SK-N-SH (cell line): Measurements from ENCODE around the gene BSCL2. TPM values are rescaled to one million over a fixed set of nuclear protein-coding genes. Genes with fewer than 3 reads are reported as not detected.

ENCODE experiments used
- CTCF ChIA-PET: fragments of 300-600, 350-600 bp; formaldehyde crosslinking; extraction: SDS; loops from one replicate; lab custom pipeline; 2021; lab: Yijun Ruan, JAX
- POLR2A ChIA-PET: fragments of 350-600 bp; sonication (Branson Sonifier 250); formaldehyde crosslinking; extraction: SDS; loops from one replicate; lab custom pipeline; 2020; ENCODE audit warnings: antibody characterized with exemption, inconsistent platforms; lab: Yijun Ruan, JAX
- DNase-seq: peaks from one replicate; pipeline ENCODE4 v3.0.0; 2012
- H2AFZ ChIP-seq: fragments of 200-600 bp; sonication (generic); 2 replicates; pipeline ENCODE4 v1.8.1; 2016; ENCODE audit warnings: antibody characterized with exemption, mild to moderate bottlenecking, low read depth
- H3F3A ChIP-seq: fragments of 200-600 bp; sonication (generic); replicated peaks from 2 replicates; pipeline ENCODE3; 2016; ENCODE audit warnings: antibody characterized with exemption, mild to moderate bottlenecking; ENCODE audit not compliant: insufficient read depth
- H3K27ac ChIP-seq, 2 experiments: fragments of 200-500 bp in 1 of 2; fragments of 200-600 bp in 1 of 2; sonication (Bioruptor generic) in 1 of 2; sonication (generic), shearing (Covaris generic) in 1 of 2; 2 replicates each; pipeline versions ENCODE4 v1.5.1 to v1.6.1; 2014 to 2016; ENCODE audit warnings: low read depth in 2 of 2, inconsistent platforms in 1 of 2, low read length in 1 of 2, mild to moderate bottlenecking in 1 of 2, mixed read lengths in 1 of 2
- H3K27me3 ChIP-seq: fragments of 200-600 bp; sonication (generic), shearing (Covaris generic); 2 replicates; pipeline ENCODE4 v1.6.1; 2016; ENCODE audit warnings: mixed run types; ENCODE audit not compliant: insufficient read depth
- H3K36me3 ChIP-seq, 2 experiments: fragments of 200-500 bp in 1 of 2; fragments of 200-600 bp in 1 of 2; sonication (Bioruptor generic) in 1 of 2; sonication (generic) in 1 of 2; replicated peaks in 1 of 2; 2 replicates each; pipeline versions ENCODE3 to v1.5.1; 2014 to 2016; ENCODE audit warnings: low read length in 1 of 2, mild to moderate bottlenecking in 1 of 2; ENCODE audit not compliant: insufficient read depth in 2 of 2, control insufficient read depth in 1 of 2
- H3K4me1 ChIP-seq, 2 experiments: fragments of 200-500 bp in 1 of 2; fragments of 200-600 bp in 1 of 2; sonication (Bioruptor generic) in 1 of 2; sonication (generic), shearing (Covaris generic) in 1 of 2; 2 replicates each; pipeline versions ENCODE4 v1.5.1 to v1.6.1; 2014 to 2016; ENCODE audit warnings: low read depth in 1 of 2, low read length in 1 of 2, mixed run types in 1 of 2; ENCODE audit not compliant: insufficient read depth in 2 of 2, control insufficient read depth in 1 of 2
- H3K4me2 ChIP-seq: fragments of 200-600 bp; sonication (generic), shearing (Covaris generic); 2 replicates; pipeline ENCODE4 v1.6.1; 2017; ENCODE audit warnings: mixed run types
- H3K4me3 ChIP-seq, 2 experiments: fragments of 200-500 bp in 1 of 2; fragments of 200-600 bp in 1 of 2; sonication (Bioruptor generic) in 1 of 2; sonication (generic), shearing (Covaris generic) in 1 of 2; 2 replicates each; pipeline versions ENCODE4 v1.5.1 to v1.8.1; 2014 to 2016; ENCODE audit warnings: low read depth in 2 of 2, inconsistent platforms in 1 of 2, low read length in 1 of 2, mild to moderate bottlenecking in 1 of 2, mixed read lengths in 1 of 2, moderate library complexity in 1 of 2
- H3K79me2 ChIP-seq: fragments of 200-600 bp; sonication (generic); 2 replicates; pipeline ENCODE4 v1.8.1; 2017; ENCODE audit warnings: mild to moderate bottlenecking; ENCODE audit not compliant: insufficient read depth
- H3K9ac ChIP-seq: fragments of 200-600 bp; sonication (generic); 2 replicates; pipeline ENCODE4 v1.6.1; 2017; ENCODE audit warnings: mixed run types
- H3K9me2 ChIP-seq: fragments of 200-600 bp; sonication (generic); 2 replicates; pipeline ENCODE4 v1.6.1; 2017; ENCODE audit warnings: mixed run types
- H3K9me3 ChIP-seq: fragments of 200-600 bp; sonication (generic); 2 replicates; pipeline ENCODE4 v1.6.1; 2017; ENCODE audit warnings: mixed run types, mild to moderate bottlenecking, moderate library complexity
- H4K20me1 ChIP-seq: fragments of 200-600 bp; sonication (generic); 2 replicates; pipeline ENCODE4 v1.6.1; 2017; ENCODE audit warnings: mild to moderate bottlenecking, mixed run types; ENCODE audit not compliant: insufficient read depth
- CTCF ChIP-seq: fragments of 200-600 bp; sonication (generic); IDR thresholded peaks from 2 replicates; pipeline ENCODE4 v1.6.1; 2017; ENCODE audit warnings: antibody characterized with exemption, mild to moderate bottlenecking, moderate library complexity
- ELF1 ChIP-seq: IDR thresholded peaks from 2 replicates; pipeline ENCODE4 v1.4.0; 2012
- EP300 ChIP-seq, 2 experiments: IDR thresholded peaks; 2 replicates each; pipeline versions ENCODE4 v1.4.0 to v1.6.1; 2012; ENCODE audit warnings: borderline replicate concordance in 1 of 2, low read depth in 1 of 2, low read length in 1 of 2
- GABPA ChIP-seq: IDR thresholded peaks from 2 replicates; pipeline ENCODE4 v1.4.0; 2012; ENCODE audit warnings: low read depth, mild to moderate bottlenecking
- IRF3 ChIP-seq: fragments of 150-350 bp; IDR thresholded peaks from 2 replicates; pipeline ENCODE4 v1.6.1; 2016; ENCODE audit warnings: mild to moderate bottlenecking, low read depth, low read length
- MEF2A ChIP-seq: IDR thresholded peaks from 2 replicates; pipeline ENCODE4 v1.4.0; 2012; ENCODE audit warnings: low read depth, borderline replicate concordance
- MXI1 ChIP-seq: IDR thresholded peaks from 2 replicates; pipeline ENCODE4 v1.6.1; 2012; ENCODE audit warnings: mild to moderate bottlenecking, low read depth, low read length, improper control_type of control experiment
- NFIC ChIP-seq: IDR thresholded peaks from 2 replicates; pipeline ENCODE4 v1.4.0; 2012; ENCODE audit warnings: borderline replicate concordance
- NRF1 ChIP-seq: IDR thresholded peaks from 2 replicates; pipeline ENCODE4 v1.6.1; 2012; ENCODE audit warnings: low read depth, mild to moderate bottlenecking, low read length
- RAD21 ChIP-seq: IDR thresholded peaks from 2 replicates; pipeline ENCODE4 v1.6.1; 2012; ENCODE audit warnings: mild to moderate bottlenecking, low read length
- RCOR1 ChIP-seq: fragments of 150-350 bp; IDR thresholded peaks from 2 replicates; pipeline ENCODE4 v1.6.1; 2017; ENCODE audit warnings: antibody characterized with exemption, low read length
- REST ChIP-seq: IDR thresholded peaks from 2 replicates; pipeline ENCODE4 v1.6.1; 2012; ENCODE audit warnings: mild to moderate bottlenecking, low read depth, low read length, moderate library complexity
- RFX5 ChIP-seq: IDR thresholded peaks from 2 replicates; pipeline ENCODE4 v1.6.1; 2012; ENCODE audit warnings: mild to moderate bottlenecking, improper control_type of control experiment, low read length
- RXRA ChIP-seq: IDR thresholded peaks from 2 replicates; pipeline ENCODE4 v1.4.0; 2012; ENCODE audit warnings: low read depth, mild to moderate bottlenecking, borderline replicate concordance
- TAF1 ChIP-seq: IDR thresholded peaks from 2 replicates; pipeline ENCODE4 v1.6.1; 2012; ENCODE audit warnings: low read depth, mild to moderate bottlenecking, low read length, moderate library complexity, borderline replicate concordance
- TCF12 ChIP-seq: IDR thresholded peaks from 2 replicates; pipeline ENCODE4 v1.4.0; 2012
- USF2 ChIP-seq: fragments of 150-350 bp; IDR thresholded peaks from 2 replicates; pipeline ENCODE4 v1.6.1; 2017; ENCODE audit warnings: antibody characterized with exemption, low read length, low read depth, borderline replicate concordance
- YY1 ChIP-seq: IDR thresholded peaks from 2 replicates; pipeline ENCODE4 v1.4.0; 2012; ENCODE audit warnings: low read depth, mild to moderate bottlenecking
- ZBTB33 ChIP-seq: IDR thresholded peaks from 2 replicates; pipeline ENCODE4 v1.4.0; 2012; ENCODE audit warnings: low read depth, borderline replicate concordance
- WGBS: methylation state at CpG from one replicate; pipeline ENCODE4 v1.1.6; 2017; ENCODE audit warnings: low lambda C conversion rate; 5-methylcytosine and 5-hydroxymethylcytosine counted together
- polyA plus RNA-seq, 3 experiments: library from polyadenylated mRNA; depleted of rRNA; stranded (reverse); fragments of >200 nt; gene quantifications; 2 replicates each; pipeline ENCODE4 v1.2.3, GENCODE V29; 2012

BSCL2 gene
- polyA plus RNA-seq, 1 of the 3 experiments (the other 2 are of a cell fraction): 81.5 TPM

GRCh38 chr11:62673196-62673525 is 34.1 kb downstream of the BSCL2 start (continued):
- TF ChIP-seq IRF3 (no peak), MXI1 (no peak), NRF1 (no peak), ELF1 (no peak), USF2 (no peak), RXRA (no peak), TCF12 (no peak), RAD21 (no peak), GABPA (no peak)

- Histone ChIP-seq H3F3A (peaks cover 41% of the 10 kb centered on the region), H3K27me3 (no peaks in the 10 kb centered on the region), H3K4me2 (peak within 1 kb of the TSS; percentile 97), H4K20me1 (no peaks in the 10 kb centered on the region), H3K4me1 (peaks cover 21 to 22% of the 10 kb centered on the region in 2 experiments; a peak in 3 of 4 replicates), H3K9me2 (no peaks in the 10 kb centered on the region), H3K4me3 (peak within 1 kb of the TSS; percentile 68 to 90), H2AFZ (peak within 1 kb of the TSS; percentile 85), H3K79me2 (peaks cover 78% of the 10 kb centered on the region), H3K27ac (peak within 1 kb of the TSS; percentile 80 to 94), H3K9me3 (no peaks in the 10 kb centered on the region), H3K9ac (peak within 1 kb of the TSS; percentile 81), H3K36me3 (peaks cover 15 to 22% of the 10 kb centered on the region in 2 experiments)
- ChIA-PET POLR2A (interaction anchor here (0.6 to 1.9 kb wide), 22 partner anchors 9 to 209 kb away, joined by 3 to 16 read pairs (median 5); partner anchors contain the start of genes B3GAT3, EEF1G, GANAB and HNRNPUL2), CTCF (interaction anchor here (1.0 to 2.0 kb wide), 8 partner anchors 9 to 290 kb away, joined by 3 to 8 read pairs (median 4); partner anchors contain the start of gene EML3)
- 2% methylated on average over 23 of the region's 59 CpGs for WGBS
- DNase-seq: peak; percentile 88
- no peak for TF ChIP-seq MEF2A
- peak; percentile 46; the same call in 1 of the 2 replicates for TF ChIP-seq REST
- TF ChIP-seq TAF1: peak; percentile 87
- no peak for TF ChIP-seq RFX5
- no peak for TF ChIP-seq NRF1
- peak; percentile 35; the same call in 1 of the 2 replicates for TF ChIP-seq ZBTB33
- no peak for TF ChIP-seq NFIC
- no peak for TF ChIP-seq RAD21
- TF ChIP-seq EP300 (IDR thresholded peaks at IDR 0.05; ENCODE audit: borderline replicate concordance in 1 of 2, low read depth in 1 of 2, low read length in 1 of 2): no peak
- TF ChIP-seq YY1: peak; percentile 74
- TF ChIP-seq CTCF: no peak
- no peak for TF ChIP-seq IRF3
- TF ChIP-seq RCOR1: no peak
Observed at GRCh38 chr11:62671608-62672389, 35.4 kb downstream of the BSCL2 start, which contains the start of the genes LBHD1 and UQCC3. LBHD1 (minus strand) TSS chr11:62672267; CDS start chr11:62670031, 2,236 bp downstream. UQCC3 (plus strand) TSS chr11:62671673; CDS start chr11:62671746, 73 bp downstream.
